K562 (cell line): ENCODE measurements around the gene NECAB2. TPM values are rescaled to one million over a fixed set of nuclear protein-coding genes. Genes with fewer than 3 reads are reported as not detected.
A peak's percentile ranks its signal among the peaks of the same experiment; 100 is the strongest.

Experiments used
- ATAC-seq: fragments of 200-7000 bp; cut with Tn5 transposase; 3 replicates; pipeline ENCODE4 v1.9.1; 2020; ENCODE audit warnings: moderate library complexity
- BruUV-seq: library from RNA; stranded (reverse); fragments of 400-500 nt; replicated peaks from 2 replicates; lab custom pipeline; 2021; lab: Mats Ljungman, UMichigan
- CTCF ChIA-PET: fragments of 300-600 bp; formaldehyde crosslinking; extraction: SDS; loops from one replicate; lab custom pipeline; 2021; ENCODE audit warnings: low intra/inter-chr PET ratio; lab: Yijun Ruan, JAX
- POLR2A ChIA-PET: fragments of 300-600, 350-650 bp; sonication (Branson Sonifier 250); formaldehyde crosslinking; extraction: SDS; loops from one replicate; lab custom pipeline; 2021; ENCODE audit warnings: antibody characterized with exemption, inconsistent platforms; lab: Yijun Ruan, JAX
- DNase-seq, 4 experiments: peaks; one replicate each; pipeline versions ENCODE4 v3.0.0 to v3.0.0-alpha.2; 2011 to 2018; ENCODE audit warnings: low spot score in 3 of 4, mixed read lengths in 3 of 4; ENCODE audit errors: extremely low read depth in 1 of 4
- FAIRE-seq: peaks from 2 replicates; lab custom pipeline; 2011; peaks lifted over from hg19 to GRCh38; lab: Jason Lieb, UNC
- H2AFZ ChIP-seq: 2 replicates; pipeline ENCODE4 v1.6.0; 2011; ENCODE audit warnings: low read depth, low read length, control low read depth, inconsistent platforms
- H3K27ac ChIP-seq: fragments of 200-600 bp; 3 replicates; pipeline ENCODE4 v1.8.0; 2011; ENCODE audit warnings: low read depth, mild to moderate bottlenecking, control low read depth, inconsistent platforms, low read length, moderate library complexity, mixed read lengths; ENCODE audit errors: extremely low read depth
- H3K27me3 ChIP-seq, 2 experiments: fragments of 300-600 bp in 1 of 2; 2 replicates in 1 of 2; 3 replicates in 1 of 2; pipeline versions ENCODE4 v1.6.0 to v1.8.0; 2011; ENCODE audit warnings: inconsistent platforms in 2 of 2, low read length in 2 of 2, mild to moderate bottlenecking in 1 of 2, mixed read lengths in 1 of 2, moderate library complexity in 1 of 2; ENCODE audit not compliant: control insufficient read depth in 2 of 2, insufficient read depth in 2 of 2
- H3K36me3 ChIP-seq: fragments of 300-600 bp; 3 replicates; pipeline ENCODE4 v1.8.0; 2011; ENCODE audit warnings: mild to moderate bottlenecking, low read length, inconsistent platforms; ENCODE audit not compliant: control insufficient read depth, insufficient read depth
- H3K4me1 ChIP-seq, 2 experiments: fragments of 200-600 bp in 1 of 2; replicated peaks in 1 of 2; 2 replicates in 1 of 2; 3 replicates in 1 of 2; pipeline versions ENCODE4 v1.5.1 to v1.8.0; 2011; ENCODE audit warnings: inconsistent platforms in 2 of 2, low read length in 2 of 2, mild to moderate bottlenecking in 1 of 2, mixed read lengths in 1 of 2, moderate library complexity in 1 of 2; ENCODE audit not compliant: control insufficient read depth in 2 of 2, insufficient read depth in 2 of 2
- H3K4me2 ChIP-seq: 2 replicates; pipeline ENCODE4 v1.6.1; 2011; ENCODE audit warnings: low read length, control low read depth, inconsistent platforms, mixed read lengths; ENCODE audit not compliant: insufficient read depth
- H3K4me3 ChIP-seq: fragments of 200-600 bp; sonication (generic), shearing (Covaris generic); 2 replicates; pipeline ENCODE4 v1.5.1; 2016; ENCODE audit warnings: control low read depth, inconsistent platforms
- H3K79me2 ChIP-seq: fragments of 200-600 bp; 3 replicates; pipeline ENCODE4 v1.8.0; 2011; ENCODE audit warnings: low read length, inconsistent platforms; ENCODE audit not compliant: control insufficient read depth, insufficient read depth
- H3K9ac ChIP-seq, 2 experiments: 2 replicates each; pipeline versions ENCODE4 v1.6.0 to v1.6.1; 2011; ENCODE audit warnings: low read depth in 2 of 2, low read length in 2 of 2, control low read depth in 1 of 2, inconsistent platforms in 1 of 2, mild to moderate bottlenecking in 1 of 2, mixed read lengths in 1 of 2; ENCODE audit not compliant: insufficient read depth in 1 of 2
- H3K9me1 ChIP-seq: one replicate; pipeline ENCODE4 v1.6.0; 2011; ENCODE audit warnings: inconsistent platforms, mild to moderate bottlenecking, low read length, moderate library complexity; ENCODE audit not compliant: control insufficient read depth, insufficient read depth
- H3K9me3 ChIP-seq: replicated peaks from 2 replicates; pipeline ENCODE4 v1.5.1; 2011; ENCODE audit warnings: low read depth, low read length, inconsistent platforms; ENCODE audit not compliant: control insufficient read depth, insufficient read depth
- H4K20me1 ChIP-seq: replicated peaks from 2 replicates; pipeline ENCODE4 v1.6.1; 2011; ENCODE audit warnings: low read length, inconsistent platforms, mixed read lengths; ENCODE audit not compliant: control insufficient read depth, insufficient read depth
- CCAR2 ChIP-seq: fragments of 200-400 bp; formaldehyde crosslinking; IDR thresholded peaks from 2 replicates; pipeline ENCODE4 v1.6.1; 2017; ENCODE audit warnings: mild to moderate bottlenecking, low read depth, low read length
- L3MBTL2 ChIP-seq: fragments of 450-650 bp; IDR thresholded peaks from 2 replicates; pipeline ENCODE4 v1.6.1; 2016; ENCODE audit warnings: mild to moderate bottlenecking, moderate library complexity
- TCF3 ChIP-seq: sonication (generic); formaldehyde crosslinking; IDR thresholded peaks from 2 replicates; pipeline ENCODE4 v1.4.0; 2020; ENCODE audit warnings: mild to moderate bottlenecking, missing genetic modification reagents
- ZKSCAN1 ChIP-seq: fragments of 150-350 bp; IDR thresholded peaks from 2 replicates; pipeline ENCODE4 v1.6.1; 2016; ENCODE audit warnings: low read depth, low read length
- WGBS: fragments of 100-300 bp; shearing (Covaris generic); methylation state at CpG from one replicate; pipeline ENCODE4 v1.1.6; 2016; ENCODE audit warnings: low coverage, mixed read lengths; ENCODE audit not compliant: insufficient coverage; ENCODE audit errors: missing lambda C conversion rate; 5-methylcytosine and 5-hydroxymethylcytosine counted together
- in situ Hi-C: fragments of 300-500 bp; cut with MboI; formaldehyde crosslinking; loops from 4 replicates; pipeline ENCODE4 v1.15.0; 2018; ENCODE audit warnings: inconsistent platforms, mixed read lengths
- intact Hi-C: fragments of 100-400 bp; cut with micrococcal nuclease; formaldehyde crosslinking; loops from 2 replicates; pipeline ENCODE4 v1.14.2; 2022
- polyA plus RNA-seq, 8 experiments: library from polyadenylated mRNA; depleted of rRNA in 4 of 8; stranded (reverse) in 5 of 8; unstranded in 3 of 8; fragments of >200 nt; fragmentation: Nextera tagmentation in 2 of 8; fragmentation: Illumina TruSeq in 1 of 8; extraction: Ambion mirVana in 2 of 8; extraction: Trizol in 1 of 8; gene quantifications; 2 replicates each; pipeline versions ENCODE4 v1.2.1 to v1.2.3, GENCODE V29; 2011 to 2014; ENCODE audit warnings: inconsistent platforms in 1 of 8, missing spikeins in 1 of 8
- total RNA-seq, 7 experiments: library from RNA; depleted of rRNA in 6 of 7; stranded (reverse); fragments of >200 nt in 6 of 7; fragmentation: Illumina TruSeq in 2 of 7; extraction: Trizol in 2 of 7; gene quantifications; 2 replicates each; pipeline versions ENCODE4 v1.2.1 to v1.2.3, GENCODE V29; 2011 to 2021; ENCODE audit warnings: low replicate concordance in 1 of 7

The NECAB2 gene
- total and polyA plus RNA-seq, 9 of the 15 experiments (the other 6 are each of a cell fraction or from before 2014, with no cell fraction given), result 0.03 to 0.28 TPM; not detected in 7

- TF ChIP-seq L3MBTL2 (peak; percentile 67), CCAR2 (no peak)
Measured at GRCh38 chr16:84048270-84048669, 80.2 kb downstream of the NECAB2 start (continued).

- Histone ChIP-seq H4K20me1 (peaks cover 16% of the 10 kb centered on the region; the same call in 1 of the 2 replicates), H3K9me3 (no peaks in the 10 kb centered on the region), H3K4me2 (no peak overlapping the region), H2AFZ (no peak overlapping the region), H3K4me1 (peaks cover 4 to 19% of the 10 kb centered on the region in 2 experiments; a peak in 4 of 5 replicates), H3K79me2 (no peaks in the 10 kb centered on the region), H3K9ac (peak overlapping the region in 1 of 2 experiments; percentile 48; a peak in 1 of 4 replicates), H3K36me3 (peaks cover 32% of the 10 kb centered on the region; the same call in 1 of the 3 replicates), H3K27ac (no peak overlapping the region), H3K9me1 (no peaks in the 10 kb centered on the region), H3K4me3 (no peak overlapping the region), H3K27me3 (no peaks in the 10 kb centered on the region)
- ChIA-PET POLR2A (interaction anchor here (1.0 kb wide), 1 partner anchor 120 kb away, joined by 3 read pairs; no protein-coding TSS in a partner anchor), CTCF (interaction anchor here (2.6 kb wide), 1 partner anchor 81 kb away, joined by 9 read pairs; the partner anchor contains the start of gene NECAB2)
- BruUV-seq, result TSS peak; percentile 12
- ATAC-seq, result no peak
- intact Hi-C loops, result no loop called here
- no peak for DNase-seq
- TF ChIP-seq TCF3 (CRISPR knock-in tag) (no peak), ZKSCAN1 (0 out of 2 replicates have a peak, but pooled peaks have one; percentile 15)
- WGBS, result 93% methylated on average over 13 of the region's 13 CpGs
- in situ Hi-C loops, result loop anchor here (10.0 kb wide), 1 partner anchor 74 kb away; no protein-coding TSS in a partner anchor
- no peak for FAIRE-seq
Measured at GRCh38 chr16:84048871-84049270, 80.8 kb downstream of the NECAB2 start.
